Hepatocyte (in vitro differentiated cells): ENCODE results near the gene UROC1.

ENCODE experiments used
- CTCF ChIP-seq: fragments of 200-600 bp; sonication (generic); IDR thresholded peaks from 2 replicates; pipeline ENCODE4 v1.5.1; 2016; ENCODE audit warnings: antibody characterized with exemption, mild to moderate bottlenecking; ENCODE audit not compliant: poor library complexity
- EZH2phosphoT487 ChIP-seq: fragments of 200-600 bp; sonication (generic); IDR thresholded peaks from one replicate; pipeline ENCODE4 v1.6.1; 2018; ENCODE audit warnings: antibody characterized with exemption, mild to moderate bottlenecking, low read depth, moderate library complexity; ENCODE audit not compliant: unreplicated experiment, severe bottlenecking

- TF ChIP-seq CTCF (no peak), EZH2phosphoT487 (no peak)
Measured at GRCh38 chr3:126501054-126501453, 16.5 kb downstream of the UROC1 start.
